ENCODE data around the gene TSPAN11. TPM values are rescaled to one million over a fixed set of nuclear protein-coding genes. Genes with fewer than 3 reads are reported as not detected.
"Not testable (repeated sequence)": the region's sequence is repeated elsewhere in the genome, so short reads cannot be mapped to it uniquely, and the experiment has no call there.

The TSPAN11 gene
- total RNA-seq, 2 experiments from 2014 or later = not detected

GRCh38 chr12:31008961-31009840 is 82.7 kb downstream of the TSPAN11 start:
- DNase-seq = no peak
- Mint-ChIP-seq H3K4me1 (no peaks in the 10 kb centered on the region), H3K36me3 (no peaks in the 10 kb centered on the region), H3K27ac (no peak overlapping the region), H3K4me3 (no peak overlapping the region), H3K9me3 (no peaks in the 10 kb centered on the region), H3K27me3 (peaks cover 6% of the 10 kb centered on the region)
- POLR2A ChIA-PET = no interaction called here
- no peak for ATAC-seq (ENCODE audit: low read depth)

- DNase-seq = no peak
- no peaks in the 10 kb centered on the region for H3K4me1 Mint-ChIP-seq
- peaks cover 8% of the 10 kb centered on the region for H3K27me3 Mint-ChIP-seq
- H3K4me3 Mint-ChIP-seq = no peak overlapping the region
- ATAC-seq (ENCODE audit: low read depth) = no peak
- H3K27ac Mint-ChIP-seq = no peak overlapping the region
- POLR2A ChIA-PET = no interaction called here
- H3K9me3 Mint-ChIP-seq = no peaks in the 10 kb centered on the region
- no peaks in the 10 kb centered on the region for H3K36me3 Mint-ChIP-seq
Measured at GRCh38 chr12:31009976-31010375, 83.4 kb downstream of the TSPAN11 start.

GRCh38 chr12:31011336-31011735 is 84.8 kb downstream of the TSPAN11 start:
- H3K4me3 Mint-ChIP-seq = no peak overlapping the region
- ATAC-seq (ENCODE audit: low read depth) (no peak), DNase-seq (no peak)
- POLR2A ChIA-PET = no interaction called here
- no peaks in the 10 kb centered on the region for H3K4me1 Mint-ChIP-seq
- H3K27ac Mint-ChIP-seq = no peak overlapping the region
- no peaks in the 10 kb centered on the region for H3K9me3 Mint-ChIP-seq
- no peaks in the 10 kb centered on the region for H3K36me3 Mint-ChIP-seq
- H3K27me3 Mint-ChIP-seq = peaks cover 8% of the 10 kb centered on the region

DNA sequence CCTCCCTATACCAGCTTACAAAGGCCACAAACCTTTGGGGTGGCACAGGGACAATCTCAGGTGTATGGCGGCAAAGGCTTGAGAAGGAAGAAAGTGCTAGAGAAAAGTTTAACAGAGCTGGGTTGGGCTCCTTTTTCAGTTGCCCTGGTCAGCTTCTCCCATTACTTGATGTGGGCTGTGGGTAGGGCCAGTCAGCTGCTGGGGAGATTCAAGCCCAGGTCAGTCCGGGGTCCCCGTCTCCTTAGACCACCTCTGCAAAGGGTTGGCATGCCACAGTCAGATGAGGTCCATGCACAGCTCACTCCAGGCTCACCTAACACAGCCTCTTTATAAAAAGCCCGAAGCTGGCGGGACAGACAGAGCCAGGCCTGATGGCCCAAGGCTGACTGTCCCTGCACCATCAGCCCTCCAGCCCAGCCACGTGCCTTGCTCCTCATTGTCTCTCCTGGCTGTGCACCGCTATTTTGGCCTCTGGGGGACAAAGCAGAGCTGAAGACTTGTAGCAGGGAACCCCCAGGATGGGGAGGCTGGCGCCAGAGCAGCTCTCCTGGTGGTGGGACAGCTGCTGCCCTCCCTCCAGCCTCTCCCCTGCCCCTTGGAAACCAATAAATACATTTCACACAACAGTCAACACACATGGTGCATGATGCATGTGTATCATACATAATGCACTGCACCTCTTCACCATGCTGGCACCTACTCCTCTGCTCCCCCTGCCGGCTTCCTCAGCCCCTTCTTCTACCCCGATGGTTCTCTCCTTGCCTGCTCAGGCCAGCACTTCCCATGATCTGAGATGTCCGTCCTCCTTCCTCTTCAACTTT is 85.4 kb downstream of the TSPAN11 start:
- H3K4me3 Mint-ChIP-seq = no peak overlapping the region
- H3K9me3 Mint-ChIP-seq = no peaks in the 10 kb centered on the region
- no peak for ATAC-seq (ENCODE audit: low read depth)
- H3K27ac Mint-ChIP-seq = no peak overlapping the region
- DNase-seq = no peak
- peaks cover 8% of the 10 kb centered on the region for H3K27me3 Mint-ChIP-seq
- no peaks in the 10 kb centered on the region for H3K36me3 Mint-ChIP-seq
- no peaks in the 10 kb centered on the region for H3K4me1 Mint-ChIP-seq
- POLR2A ChIA-PET = no interaction called here

GRCh38 chr12:31012567-31012891 is 86.0 kb downstream of the TSPAN11 start:
- H3K4me1 Mint-ChIP-seq; H3K4me3 Mint-ChIP-seq; H3K27me3 Mint-ChIP-seq; H3K27ac Mint-ChIP-seq; H3K36me3 Mint-ChIP-seq; POLR2A ChIA-PET; H3K9me3 Mint-ChIP-seq; DNase-seq; ATAC-seq (ENCODE audit: low read depth): not testable (repeated sequence)

DNA sequence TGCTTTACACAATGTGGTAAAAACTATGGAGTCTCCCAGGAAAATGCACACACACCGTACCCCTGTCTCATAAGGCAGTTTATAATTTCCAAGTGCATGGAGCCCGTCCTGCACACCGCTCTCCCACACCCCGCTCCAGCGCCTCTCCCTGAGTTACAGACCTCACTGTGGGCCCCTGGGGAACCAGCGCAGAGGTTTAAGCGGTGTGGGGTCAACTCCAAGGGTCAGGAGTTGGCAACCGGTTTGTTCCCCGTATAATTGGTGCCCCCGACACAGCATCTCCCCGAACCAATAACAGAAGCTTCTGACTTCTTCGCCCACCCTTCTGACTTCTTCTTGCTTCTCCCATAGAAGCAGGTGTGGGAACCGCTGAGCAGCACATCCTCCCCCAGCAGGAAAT is 88.7 kb downstream of the TSPAN11 start:
- H3K4me3 Mint-ChIP-seq = no peak overlapping the region
- ATAC-seq (ENCODE audit: low read depth) = no peak

GRCh38 chr12:31016057-31016456 is 89.5 kb downstream of the TSPAN11 start:
- Mint-ChIP-seq H3K4me1 (no peaks in the 10 kb centered on the region), H3K9me3 (peaks cover 2% of the 10 kb centered on the region), H3K4me3 (no peak overlapping the region), H3K27me3 (peaks cover 12% of the 10 kb centered on the region), H3K36me3 (no peaks in the 10 kb centered on the region), H3K27ac (no peak overlapping the region)
- DNase-seq (no peak), ATAC-seq (ENCODE audit: low read depth) (no peak)
- POLR2A ChIA-PET = no interaction called here

More for the DNA sequence above, 88.7 kb downstream of the TSPAN11 start:
- H3K36me3 Mint-ChIP-seq = no peaks in the 10 kb centered on the region
- H3K9me3 Mint-ChIP-seq = peaks cover 2% of the 10 kb centered on the region
- DNase-seq = no peak
- no peak overlapping the region for H3K27ac Mint-ChIP-seq
- POLR2A ChIA-PET = no interaction called here
- H3K27me3 Mint-ChIP-seq = peaks cover 8% of the 10 kb centered on the region
- H3K4me1 Mint-ChIP-seq = no peaks in the 10 kb centered on the region

- peaks cover 2% of the 10 kb centered on the region for H3K9me3 Mint-ChIP-seq
- ATAC-seq (ENCODE audit: low read depth) (no peak), DNase-seq (no peak)
- no peaks in the 10 kb centered on the region for H3K4me1 Mint-ChIP-seq
- H3K36me3 Mint-ChIP-seq = no peaks in the 10 kb centered on the region
- peaks cover 8% of the 10 kb centered on the region for H3K27me3 Mint-ChIP-seq
- H3K4me3 Mint-ChIP-seq = no peak overlapping the region
- H3K27ac Mint-ChIP-seq = no peak overlapping the region
- POLR2A ChIA-PET = no interaction called here
Measured at GRCh38 chr12:31017535-31017934, 91.0 kb downstream of the TSPAN11 start.

GRCh38 chr12:31018106-31018789 is 91.7 kb downstream of the TSPAN11 start:
- no peak overlapping the region for H3K27ac Mint-ChIP-seq
- no peak overlapping the region for H3K4me3 Mint-ChIP-seq
- peaks cover 2% of the 10 kb centered on the region for H3K9me3 Mint-ChIP-seq
- H3K4me1 Mint-ChIP-seq = no peaks in the 10 kb centered on the region
- POLR2A ChIA-PET = no interaction called here
- H3K36me3 Mint-ChIP-seq = no peaks in the 10 kb centered on the region
- DNase-seq = no peak
- no peak for ATAC-seq (ENCODE audit: low read depth)
- peaks cover 6% of the 10 kb centered on the region for H3K27me3 Mint-ChIP-seq

DNA sequence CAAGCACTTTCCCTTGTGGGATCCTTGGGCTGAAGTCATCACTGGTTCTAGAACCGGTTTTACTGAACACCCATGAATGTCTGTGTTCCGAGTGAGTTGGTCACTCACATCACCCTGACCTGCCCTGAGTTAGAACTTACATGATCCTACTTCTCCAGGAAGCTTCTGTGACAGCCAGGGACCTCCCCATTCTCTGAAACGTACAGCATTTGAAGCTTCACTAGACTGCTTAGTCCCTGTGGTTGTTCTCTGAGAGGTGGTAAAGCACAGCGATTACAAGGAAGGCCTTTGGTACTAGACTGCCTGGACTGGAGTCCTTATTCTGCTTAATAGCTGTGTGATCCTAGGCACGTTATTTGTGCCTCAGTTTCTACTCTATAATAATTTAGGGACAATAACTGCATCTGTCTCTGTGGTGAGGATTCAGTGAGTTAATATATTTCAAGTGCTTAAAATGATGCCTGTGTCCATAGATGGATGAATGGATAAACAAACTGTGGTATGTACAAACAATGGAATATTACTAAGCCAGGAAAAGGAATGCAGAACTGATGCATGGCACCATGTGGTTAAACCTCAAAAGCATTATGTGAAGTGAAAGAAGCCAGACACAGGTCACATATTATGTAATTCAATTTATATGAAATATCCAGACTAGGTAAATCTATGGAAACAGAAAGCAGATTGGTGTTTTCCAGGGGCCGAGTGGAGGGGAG is 92.4 kb downstream of the TSPAN11 start:
- peaks cover 6% of the 10 kb centered on the region for H3K27me3 Mint-ChIP-seq
- DNase-seq (no peak), ATAC-seq (ENCODE audit: low read depth) (no peak)
- no peaks in the 10 kb centered on the region for H3K4me1 Mint-ChIP-seq
- POLR2A ChIA-PET = no interaction called here
- H3K36me3 Mint-ChIP-seq = no peaks in the 10 kb centered on the region
- no peak overlapping the region for H3K27ac Mint-ChIP-seq
- peaks cover 2% of the 10 kb centered on the region for H3K9me3 Mint-ChIP-seq
- no peak overlapping the region for H3K4me3 Mint-ChIP-seq

DNA sequence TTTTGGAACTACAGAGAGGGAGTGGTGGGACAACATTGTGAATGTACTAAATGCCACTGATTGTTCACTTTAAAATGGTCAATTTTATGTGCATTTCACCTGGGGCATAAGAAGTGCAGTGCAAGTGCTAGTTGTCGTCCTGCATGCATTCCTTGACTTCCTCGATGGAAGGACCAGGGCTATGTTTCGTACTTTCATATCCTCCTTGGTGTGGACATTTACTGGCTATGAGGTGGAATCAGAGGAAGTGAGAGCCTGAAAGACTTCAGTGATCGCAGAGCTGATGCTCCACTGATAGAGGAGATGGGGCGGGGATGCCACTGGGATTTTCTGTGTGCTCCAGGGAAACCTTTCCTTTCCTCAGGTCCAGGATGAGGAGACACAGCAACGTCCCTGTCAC is 93.0 kb downstream of the TSPAN11 start:
- peaks cover 2% of the 10 kb centered on the region for H3K9me3 Mint-ChIP-seq
- H3K27me3 Mint-ChIP-seq = peaks cover 6% of the 10 kb centered on the region
- H3K4me1 Mint-ChIP-seq = no peaks in the 10 kb centered on the region
- POLR2A ChIA-PET = no interaction called here
- H3K27ac Mint-ChIP-seq = no peak overlapping the region
- DNase-seq = no peak
- no peak for ATAC-seq (ENCODE audit: low read depth)
- H3K4me3 Mint-ChIP-seq = no peak overlapping the region
- H3K36me3 Mint-ChIP-seq = no peaks in the 10 kb centered on the region

DNA sequence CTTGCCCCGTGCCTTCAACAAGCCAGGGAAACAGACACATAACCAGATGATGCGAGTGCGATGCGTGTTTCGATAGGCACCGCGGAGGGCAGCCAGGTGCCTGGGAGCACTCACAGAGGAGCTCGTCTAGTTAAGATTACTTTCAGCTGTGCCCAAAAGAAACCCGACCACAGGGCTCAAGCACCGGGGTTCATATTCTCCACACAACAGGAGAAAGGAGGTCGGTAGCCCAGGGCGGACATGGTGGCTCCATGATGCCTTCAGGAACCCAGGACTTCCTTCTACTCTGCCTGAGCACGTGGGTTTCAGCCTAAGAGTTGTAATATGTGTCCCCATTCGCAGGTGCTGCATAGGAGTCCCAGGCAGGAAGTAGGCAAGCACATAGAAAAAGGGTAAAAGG is 93.4 kb downstream of the TSPAN11 start:
- POLR2A ChIA-PET = no interaction called here
- Mint-ChIP-seq H3K36me3 (no peaks in the 10 kb centered on the region), H3K4me3 (no peak overlapping the region), H3K27ac (no peak overlapping the region), H3K4me1 (no peaks in the 10 kb centered on the region), H3K27me3 (peaks cover 8% of the 10 kb centered on the region), H3K9me3 (peaks cover 2% of the 10 kb centered on the region)
- ATAC-seq (ENCODE audit: low read depth) (no peak), DNase-seq (no peak)

DNA sequence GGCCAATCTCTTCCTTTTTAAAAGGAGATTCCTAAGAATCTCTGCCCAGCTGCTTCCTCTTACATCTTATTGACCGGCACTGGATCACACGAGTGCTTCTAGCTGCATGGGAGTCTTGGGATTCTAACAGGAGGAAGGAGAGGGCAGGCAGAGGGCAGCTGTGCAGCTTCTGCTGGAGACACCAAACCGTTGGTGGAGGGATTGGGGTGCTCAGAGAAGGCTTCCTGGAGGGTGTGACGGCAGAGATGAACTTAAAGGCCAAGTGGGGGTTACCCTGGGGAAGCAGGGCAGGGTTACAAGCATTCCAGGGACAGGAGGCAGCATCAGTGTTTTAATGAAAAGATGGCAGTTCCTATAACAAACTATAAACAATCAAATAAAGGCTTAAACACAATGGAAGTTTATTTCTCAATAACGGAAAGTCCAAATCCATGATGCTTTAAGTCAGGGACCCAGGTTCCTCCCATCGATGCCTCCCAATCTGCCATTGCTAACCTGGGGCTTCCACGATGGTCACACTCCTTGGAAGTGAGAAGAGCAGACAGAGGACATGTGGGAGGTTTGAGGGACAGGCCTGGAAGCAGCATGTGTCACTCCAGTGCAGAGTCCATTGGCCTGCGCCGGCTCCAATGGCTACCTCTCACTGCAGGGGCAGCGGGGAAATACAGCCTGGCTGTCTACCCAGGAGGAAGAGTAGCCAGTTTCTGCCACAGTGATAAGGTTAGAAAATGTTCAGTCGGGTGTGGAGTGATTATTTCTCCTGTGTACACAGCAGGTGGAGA is 94.0 kb downstream of the TSPAN11 start:
- H3K36me3 Mint-ChIP-seq = no peaks in the 10 kb centered on the region
- H3K4me1 Mint-ChIP-seq = no peaks in the 10 kb centered on the region
- peaks cover 9% of the 10 kb centered on the region for H3K27me3 Mint-ChIP-seq
- POLR2A ChIA-PET = no interaction called here
- H3K9me3 Mint-ChIP-seq = peaks cover 2% of the 10 kb centered on the region
- ATAC-seq (ENCODE audit: low read depth) (no peak), DNase-seq (no peak)
- H3K4me3 Mint-ChIP-seq = no peak overlapping the region
- H3K27ac Mint-ChIP-seq = no peak overlapping the region
